Renal cortex interstitium (tissue), 11 donors: Measurements from ENCODE around the gene MSRB2. TPM values are rescaled to one million over a fixed set of nuclear protein-coding genes. Genes with fewer than 3 reads are reported as not detected.

Experiments
- DNase-seq, 11 donors: peaks; one replicate each; pipeline ENCODE4 v3.0.0-alpha.2; 2013; ENCODE audit warnings: low read depth in 9 of 11, low spot score in 4 of 11; ENCODE audit errors: extremely low read depth in 1 of 11
- polyA plus RNA-seq, 3 donors: library from polyadenylated mRNA; unstranded; fragments of 120-200 nt; gene quantifications; one replicate each; pipeline ENCODE4 v1.2.1, GENCODE V29; 2013; ENCODE audit not compliant: insufficient read length in 3 of 3

Gene MSRB2
- polyA plus RNA-seq, 3 donors = 43.9 to 51.5 (median 45.9) TPM

- DNase-seq = peak in 3 of 11 donors; percentile 40 to 49 (median 46)
Measured at GRCh38 chr10:23096802-23097549, 1.6 kb downstream of the MSRB2 start.

- DNase-seq = no peak
Measured at GRCh38 chr10:23099079-23099478, 3.7 kb downstream of the MSRB2 start.

GRCh38 chr10:23099816-23100215 is 4.4 kb downstream of the MSRB2 start:
- DNase-seq = no peak

GRCh38 chr10:23100331-23101030 is 5.1 kb downstream of the MSRB2 start:
- no peak for DNase-seq

- no peak for DNase-seq
Measured at GRCh38 chr10:23106331-23107072, 11.1 kb downstream of the MSRB2 start.

GRCh38 chr10:23110722-23111516 is 15.5 kb downstream of the MSRB2 start:
- DNase-seq = peak in 1 of 11 donors; percentile 1

GRCh38 chr10:23111517-23112286 is 16.3 kb downstream of the MSRB2 start:
- no peak for DNase-seq

GRCh38 chr10:23114228-23114850 is 19.0 kb downstream of the MSRB2 start:
- DNase-seq = no peak

- DNase-seq = no peak
Measured at GRCh38 chr10:23116486-23117205, 21.3 kb downstream of the MSRB2 start.

GRCh38 chr10:23120001-23120934 is 24.9 kb downstream of the MSRB2 start:
- no peak for DNase-seq

- no peak for DNase-seq
Measured at GRCh38 chr10:23121135-23121534, 25.8 kb downstream of the MSRB2 start.

GRCh38 chr10:23136462-23136861 is 41.1 kb downstream of the MSRB2 start:
- no peak for DNase-seq

- no peak for DNase-seq
Measured at GRCh38 chr10:23139677-23140076, 44.3 kb downstream of the MSRB2 start.

GRCh38 chr10:23141995-23142394 is 46.6 kb downstream of the MSRB2 start:
- DNase-seq = no peak

- DNase-seq = peak in 1 of 11 donors; percentile 11
Measured at GRCh38 chr10:23146258-23146657, 50.9 kb downstream of the MSRB2 start.

- no peak for DNase-seq
Measured at GRCh38 chr10:23147035-23147434, 51.7 kb downstream of the MSRB2 start.
